Testis (tissue), 2 donors: Measurements from ENCODE around the gene RAD50.

Experiments
- CTCF ChIP-seq, 3 experiments: fragments of 450-650 bp in 2 of 3; fragments of 200-600 bp in 1 of 3; sonication (generic) in 1 of 3; IDR thresholded peaks; one replicate each; pipeline ENCODE4 v1.5.1; 2016 to 2019; ENCODE audit warnings: antibody characterized with exemption in 3 of 3, mild to moderate bottlenecking in 2 of 3, moderate library complexity in 1 of 3
- POLR2A ChIP-seq: fragments of 450-650 bp; IDR thresholded peaks from one replicate; pipeline ENCODE4 v1.6.1; 2017; ENCODE audit warnings: antibody characterized with exemption, mild to moderate bottlenecking, moderate library complexity

GRCh38 chr5:132629230-132629944, 72.6 kb downstream of the RAD50 start:
- TF ChIP-seq POLR2A (no peak), CTCF (IDR thresholded peaks at IDR 0.05) (no peak)
